Measurements from ENCODE around the gene WDR26.
"Not testable (repeated sequence)": the region's sequence is repeated elsewhere in the genome, so short reads cannot be mapped to it uniquely, and the experiment has no call there.

WDR26 gene

DNA sequence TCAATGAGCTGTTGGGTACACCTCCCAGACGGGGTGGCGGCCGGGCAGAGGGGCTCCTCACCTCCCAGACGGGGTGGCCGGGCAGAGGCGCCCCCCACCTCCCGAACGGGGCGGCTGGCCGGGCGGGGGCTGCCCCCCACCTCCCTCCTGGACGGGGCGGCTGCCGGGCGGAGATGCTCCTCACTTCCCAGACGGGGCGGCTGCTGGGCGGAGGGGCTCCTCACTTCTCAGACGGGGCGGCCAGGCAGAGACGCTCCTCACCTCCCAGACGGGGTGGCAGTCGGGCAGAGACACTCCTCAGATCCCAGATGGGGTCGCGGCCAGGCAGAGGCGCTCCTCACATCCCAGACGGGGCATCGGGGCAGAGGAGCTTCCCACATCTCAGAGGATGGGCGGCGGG, 84.9 kb downstream of the WDR26 start:
- not testable (repeated sequence) for DNase-seq (ENCODE audit: low read depth)

DNA sequence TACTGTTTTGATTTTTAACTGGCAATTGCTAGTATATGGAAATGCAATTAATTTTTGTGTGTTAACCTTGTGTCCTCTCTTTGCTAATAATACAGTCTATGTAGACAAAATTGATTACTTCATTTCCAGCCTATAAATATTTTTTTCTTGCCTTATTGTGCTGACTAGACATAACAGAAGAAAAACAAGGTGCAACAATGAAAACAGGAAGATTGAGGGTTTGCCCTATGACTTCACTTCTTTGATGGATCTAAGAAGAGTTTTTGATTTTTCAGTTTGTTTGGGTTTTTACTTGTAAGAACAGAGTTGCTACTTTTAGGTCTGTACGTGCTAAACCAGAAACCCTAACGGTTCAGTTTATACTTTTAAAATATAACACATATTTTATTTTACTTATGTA, 86.5 kb downstream of the WDR26 start:
- no peak for DNase-seq (ENCODE audit: low read depth)

DNA sequence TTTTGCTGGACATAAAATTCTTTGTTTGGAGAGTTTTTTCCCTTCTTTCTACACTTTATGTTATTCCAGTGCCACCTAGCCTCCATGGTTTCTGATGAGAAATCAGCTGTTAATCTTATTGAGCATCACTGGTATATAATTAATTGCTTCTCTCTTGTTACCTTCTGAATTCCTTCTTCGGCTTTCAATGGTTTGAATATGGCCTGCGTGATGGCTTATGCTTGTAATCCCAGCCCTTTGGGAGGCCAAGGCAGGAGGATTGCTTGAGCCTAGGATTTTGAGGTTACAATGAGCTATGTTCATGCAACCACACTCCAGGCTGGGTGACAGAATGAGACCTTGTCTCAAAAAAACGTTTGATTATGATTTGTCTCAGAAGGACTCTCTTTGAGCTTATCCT, 90.9 kb downstream of the WDR26 start:
- DNase-seq (ENCODE audit: low read depth) = no peak

DNA sequence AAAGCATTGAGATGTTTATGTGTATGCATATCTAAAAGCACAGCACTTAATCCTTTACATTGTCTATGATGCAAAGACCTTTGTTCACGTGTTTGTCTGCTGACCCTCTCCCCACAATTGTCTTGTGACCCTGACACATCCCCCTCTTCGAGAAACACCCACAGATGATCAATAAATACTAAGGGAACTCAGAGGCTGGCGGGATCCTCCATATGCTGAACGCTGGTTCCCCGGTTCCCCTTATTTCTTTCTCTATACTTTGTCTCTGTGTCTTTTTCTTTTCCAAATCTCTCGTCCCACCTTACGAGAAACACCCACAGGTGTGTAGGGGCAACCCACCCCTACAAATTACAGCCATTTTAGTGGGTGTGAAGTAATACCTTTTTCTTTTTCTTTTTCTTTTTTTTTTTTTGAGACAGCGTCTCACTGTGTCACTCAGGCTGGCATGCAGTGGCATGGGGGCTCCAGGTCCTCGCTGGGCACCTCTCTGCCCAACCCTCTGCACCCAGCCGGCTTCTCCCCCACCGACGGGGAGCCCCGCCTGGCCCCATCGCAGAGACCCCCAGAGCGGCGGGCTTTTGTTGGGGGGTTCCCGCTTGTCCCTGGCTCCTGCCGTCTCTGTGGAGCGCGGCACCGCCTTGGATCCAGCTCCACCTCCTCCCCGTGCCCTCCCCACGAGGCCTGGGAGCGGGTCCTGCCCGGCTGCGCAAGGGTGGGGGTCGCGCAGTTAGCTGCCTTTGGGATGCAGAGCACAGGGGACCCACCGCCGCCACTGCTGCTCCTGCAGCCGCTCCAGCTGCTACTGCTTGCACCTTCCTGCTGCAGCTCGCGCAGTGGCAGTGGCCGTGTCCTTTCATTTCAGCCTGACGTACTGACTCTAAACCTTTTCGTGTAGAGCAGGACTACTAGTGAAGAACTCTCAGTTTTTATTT, 93.9 kb downstream of the WDR26 start:
- not testable (repeated sequence) for DNase-seq (ENCODE audit: low read depth)

DNA sequence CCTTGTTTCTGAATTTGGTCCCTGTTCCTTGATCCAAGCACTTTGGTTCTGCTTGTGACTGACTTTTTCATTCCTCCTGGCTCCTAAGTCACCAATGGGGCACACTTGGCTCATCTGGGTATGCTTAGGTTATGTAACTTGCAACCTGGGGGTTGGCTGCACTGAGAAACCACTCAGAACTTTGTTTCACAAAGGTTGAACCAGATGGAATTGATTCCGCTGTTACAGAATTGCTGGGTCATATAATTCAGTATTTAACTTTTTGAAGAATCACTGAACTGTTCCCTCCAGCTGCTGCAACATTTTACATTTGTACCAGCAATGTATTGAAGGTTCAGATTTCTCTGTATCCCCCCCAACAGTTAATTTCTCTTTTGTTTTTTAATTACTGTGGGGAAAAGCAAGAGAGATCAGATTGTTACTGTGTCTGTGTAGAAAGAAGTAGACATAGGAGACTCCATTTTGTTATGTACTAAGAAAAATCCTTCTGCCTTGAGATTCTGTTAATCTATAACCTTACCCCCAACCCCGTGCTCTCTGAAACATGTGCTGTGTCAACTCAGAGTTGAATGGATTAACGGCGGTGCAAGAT, 95.1 kb downstream of the WDR26 start:
- DNase-seq (ENCODE audit: low read depth) = no peak

DNA sequence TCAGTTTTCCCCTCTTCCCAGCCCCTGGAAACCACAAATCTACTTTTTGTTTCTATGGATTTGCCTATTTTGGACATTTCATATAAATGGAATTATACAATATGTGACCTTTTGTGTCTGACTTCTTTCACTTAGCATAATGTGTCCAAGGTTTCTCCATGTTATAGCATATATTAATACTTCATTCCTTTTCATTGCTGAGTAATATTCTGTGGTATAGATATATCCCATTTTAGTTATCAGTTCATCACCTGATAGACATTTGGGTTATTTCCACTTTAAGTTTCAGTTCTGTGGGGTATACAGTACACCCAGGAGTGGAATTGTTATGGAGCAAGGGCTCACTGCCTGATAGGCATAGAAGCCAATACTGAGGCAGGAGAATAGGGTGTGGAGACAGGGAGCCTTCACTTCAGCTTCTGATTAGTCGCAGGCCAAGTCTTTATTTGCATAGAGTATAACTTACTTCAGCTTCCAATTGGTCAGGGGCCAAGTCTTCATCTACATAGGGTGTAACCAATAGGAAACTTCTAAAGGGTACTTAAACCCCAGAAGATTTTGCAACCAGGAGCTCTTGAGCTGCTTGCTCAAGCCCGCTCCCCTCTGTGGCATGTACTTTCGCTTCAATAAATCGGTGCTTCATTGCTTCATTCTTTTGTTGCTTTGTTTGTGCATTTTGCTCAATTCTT, 96.3 kb downstream of the WDR26 start:
- DNase-seq (ENCODE audit: low read depth) = no peak

All from HS-27A (cell line).